Calu3 (cell line): ENCODE results near the gene PADI3. TPM values are rescaled to one million over a fixed set of nuclear protein-coding genes. Genes with fewer than 3 reads are reported as not detected.

Experiments used
- BruUV-seq: library from RNA; stranded (reverse); fragments of 400-500 nt; replicated peaks from 2 replicates; lab custom pipeline; 2021; lab: Mats Ljungman, UMichigan
- CTCF ChIA-PET: fragments of 300-600 bp; sonication (Branson Sonifier 250); formaldehyde crosslinking; loops from one replicate; lab custom pipeline; 2022; ENCODE audit warnings: antibody characterized with exemption; lab: Charles Lee
- DNase-seq: peaks from one replicate; pipeline ENCODE4 v3.0.0; 2022
- H3K27ac Mint-ChIP-seq: one replicate; pipeline ENCODE4 v1.8.0; 2022; ENCODE audit warnings: mixed read lengths; ENCODE audit not compliant: unreplicated experiment
- H3K27me3 Mint-ChIP-seq: one replicate; pipeline ENCODE4 v1.8.0; 2022; ENCODE audit warnings: mixed read lengths; ENCODE audit not compliant: unreplicated experiment
- H3K36me3 Mint-ChIP-seq: one replicate; pipeline ENCODE4 v1.8.0; 2022; ENCODE audit warnings: mild to moderate bottlenecking, moderate library complexity, mixed read lengths; ENCODE audit not compliant: insufficient read depth, unreplicated experiment
- H3K4me1 Mint-ChIP-seq: one replicate; pipeline ENCODE4 v1.8.0; 2022; ENCODE audit warnings: mild to moderate bottlenecking, low read depth, mixed read lengths; ENCODE audit not compliant: unreplicated experiment
- H3K4me3 Mint-ChIP-seq: one replicate; pipeline ENCODE4 v1.8.0; 2022; ENCODE audit warnings: mild to moderate bottlenecking, low read depth, moderate library complexity, mixed read lengths; ENCODE audit not compliant: unreplicated experiment
- H3K9me3 Mint-ChIP-seq: one replicate; pipeline ENCODE4 v1.8.0; 2022; ENCODE audit warnings: low read depth, mixed read lengths; ENCODE audit not compliant: unreplicated experiment
- CTCF ChIP-seq: fragments of 200-600 bp; IDR thresholded peaks from one replicate; pipeline ENCODE4 v1.8.0; 2022; ENCODE audit warnings: antibody characterized with exemption; ENCODE audit not compliant: unreplicated experiment
- intact Hi-C: fragments of 100-400 bp; cut with micrococcal nuclease; formaldehyde crosslinking; loops from one replicate; pipeline ENCODE4 v1.10.0; 2022; ENCODE audit not compliant: unreplicated experiment
- total RNA-seq: library from RNA; stranded (reverse); gene quantifications from 2 replicates; pipeline ENCODE4 v1.2.3, GENCODE V29; 2022

Gene PADI3
- total RNA-seq, 1 experiment from 2014 or later, result 0.21 TPM

GRCh38 chr1:17206196-17206595, 42.7 kb upstream of the PADI3 start:
- no TSS peak for BruUV-seq
- TF ChIP-seq CTCF, result no peak
- intact Hi-C loops, result no loop called here
- peaks cover 15% of the 10 kb centered on the region for H3K36me3 Mint-ChIP-seq
- H3K27ac Mint-ChIP-seq, result peak overlapping the region; percentile 62
- peaks cover 3% of the 10 kb centered on the region for H3K9me3 Mint-ChIP-seq
- H3K27me3 Mint-ChIP-seq, result no peaks in the 10 kb centered on the region
- H3K4me3 Mint-ChIP-seq, result no peak overlapping the region
- DNase-seq, result no peak
- CTCF ChIA-PET, result no interaction called here
- peaks cover 76% of the 10 kb centered on the region for H3K4me1 Mint-ChIP-seq

DNA sequence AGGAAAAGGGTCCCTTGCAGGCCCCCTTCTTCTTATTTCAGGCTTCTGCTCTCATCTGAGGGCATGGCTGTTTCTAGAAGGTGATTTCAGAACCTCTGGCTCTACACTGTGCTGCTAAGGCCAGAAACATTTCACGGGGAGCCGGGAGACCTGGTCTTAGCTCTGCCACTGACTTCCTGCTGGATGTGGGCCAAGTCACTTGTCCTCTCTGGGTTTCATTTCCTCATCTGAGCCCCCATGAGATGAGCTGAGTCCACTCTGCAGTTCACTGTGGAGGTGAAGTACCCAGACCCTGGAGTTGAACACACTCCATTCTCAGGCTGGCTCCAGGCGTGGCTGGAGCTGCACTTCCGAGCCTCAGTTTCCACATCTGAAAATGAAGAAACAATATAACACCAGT, 41.9 kb upstream of the PADI3 start:
- Mint-ChIP-seq H3K27ac (peak overlapping the region; percentile 83), H3K9me3 (peaks cover 3% of the 10 kb centered on the region), H3K4me1 (peaks cover 69% of the 10 kb centered on the region), H3K4me3 (no peak overlapping the region), H3K27me3 (no peaks in the 10 kb centered on the region), H3K36me3 (peaks cover 12% of the 10 kb centered on the region)
- peak; percentile 57 for DNase-seq
- no TSS peak for BruUV-seq
- intact Hi-C loops, result no loop called here
- CTCF ChIA-PET, result interaction anchor here (2.0 kb wide), 1 partner anchor 26 kb away, joined by 7 read pairs; no protein-coding TSS in a partner anchor
- TF ChIP-seq CTCF, result no peak

GRCh38 chr1:17207540-17207939, 41.4 kb upstream of the PADI3 start:
- H3K27me3 Mint-ChIP-seq, result no peaks in the 10 kb centered on the region
- intact Hi-C loops, result no loop called here
- no peak for TF ChIP-seq CTCF
- CTCF ChIA-PET, result interaction anchor here (0.5 to 2.0 kb wide), 3 partner anchors 21 to 82 kb away, joined by 4 to 7 read pairs (median 5); no protein-coding TSS in a partner anchor
- H3K4me1 Mint-ChIP-seq, result peaks cover 69% of the 10 kb centered on the region
- BruUV-seq, result TSS peak; percentile 37
- H3K27ac Mint-ChIP-seq, result peak overlapping the region; percentile 83
- DNase-seq, result no peak
- H3K36me3 Mint-ChIP-seq, result peaks cover 17% of the 10 kb centered on the region
- no peak overlapping the region for H3K4me3 Mint-ChIP-seq
- H3K9me3 Mint-ChIP-seq, result peaks cover 3% of the 10 kb centered on the region

GRCh38 chr1:17207966-17208418, 40.9 kb upstream of the PADI3 start:
- CTCF ChIA-PET, result interaction anchor here (0.5 to 2.0 kb wide), 5 partner anchors 19 to 83 kb away, joined by 3 to 7 read pairs (median 4); no protein-coding TSS in a partner anchor
- no peak for TF ChIP-seq CTCF
- peak; percentile 71 for DNase-seq
- Mint-ChIP-seq H3K4me1 (peaks cover 69% of the 10 kb centered on the region), H3K36me3 (peaks cover 18% of the 10 kb centered on the region), H3K27me3 (no peaks in the 10 kb centered on the region), H3K4me3 (no peak overlapping the region), H3K27ac (peak overlapping the region; percentile 83), H3K9me3 (peaks cover under 1% of the 10 kb centered on the region)
- BruUV-seq, result no TSS peak
- intact Hi-C loops, result no loop called here
